Upper lobe of left lung (tissue), 4 donors: ENCODE measurements around the gene PRSS35.

Source experiments
- CTCF ChIP-seq, 6 experiments: fragments of 450-650 bp in 4 of 6; fragments of 200-600 bp in 2 of 6; sonication (generic) in 2 of 6; IDR thresholded peaks; one replicate each; pipeline ENCODE4 v1.5.1; 2016 to 2019; ENCODE audit warnings: antibody characterized with exemption in 6 of 6
- EP300 ChIP-seq, 4 donors: sonication (generic); formaldehyde crosslinking; IDR thresholded peaks; one replicate each; pipeline ENCODE4 v1.5.1; 2017; ENCODE audit warnings: antibody characterized with exemption in 4 of 4, control low read depth in 2 of 4
- POLR2A ChIP-seq, 4 donors: fragments of 450-650 bp; IDR thresholded peaks; one replicate each; pipeline ENCODE4 v1.5.1; 2016 to 2017; ENCODE audit warnings: antibody characterized with exemption in 4 of 4, mild to moderate bottlenecking in 2 of 4
- POLR2AphosphoS5 ChIP-seq, 2 donors: sonication (generic); formaldehyde crosslinking; IDR thresholded peaks; one replicate each; pipeline ENCODE4 v1.5.1; 2017; ENCODE audit warnings: antibody characterized with exemption in 2 of 2

GRCh38 chr6:83510791-83511190, 1.5 kb upstream of the PRSS35 start:
- no peak for TF ChIP-seq POLR2AphosphoS5 (IDR thresholded peaks at IDR 0.05)
- no peak for TF ChIP-seq POLR2A (IDR thresholded peaks at IDR 0.05)
- TF ChIP-seq CTCF (IDR thresholded peaks at IDR 0.05), result no peak
- no peak for TF ChIP-seq EP300 (IDR thresholded peaks at IDR 0.05)
